ENCODE data around the gene TLE7.

TLE7 gene

DNA sequence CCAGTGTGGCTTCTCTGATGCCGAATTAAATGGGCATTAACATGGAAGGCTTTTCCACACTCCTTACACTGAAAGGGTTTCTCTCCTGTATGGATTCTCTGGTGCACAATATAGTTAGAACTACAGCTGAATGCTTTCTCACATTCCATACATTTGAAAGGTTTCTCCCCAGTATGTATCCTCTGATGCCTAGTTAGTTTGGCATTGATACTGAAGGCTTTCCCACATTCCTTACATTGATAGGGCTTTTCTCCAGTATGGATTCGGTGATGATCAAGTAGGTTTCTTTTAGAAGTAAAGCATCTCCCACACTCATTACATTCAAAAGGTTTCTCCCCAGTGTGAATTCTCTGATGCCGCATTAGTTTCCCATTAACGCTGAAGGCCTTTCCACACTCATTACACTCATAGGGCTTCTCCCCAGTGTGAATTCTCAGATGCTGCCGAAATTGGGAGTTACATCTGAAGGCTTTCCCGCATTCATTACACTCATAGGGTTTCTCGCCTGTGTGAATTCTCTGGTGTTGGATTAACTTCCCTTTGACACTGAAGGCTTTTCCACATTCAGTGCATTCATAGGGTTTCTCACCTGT is 6.5 kb upstream of the TLE7 start:
- DNase-seq (ENCODE audit: low read depth in 2 of 2): no peak

DNA sequence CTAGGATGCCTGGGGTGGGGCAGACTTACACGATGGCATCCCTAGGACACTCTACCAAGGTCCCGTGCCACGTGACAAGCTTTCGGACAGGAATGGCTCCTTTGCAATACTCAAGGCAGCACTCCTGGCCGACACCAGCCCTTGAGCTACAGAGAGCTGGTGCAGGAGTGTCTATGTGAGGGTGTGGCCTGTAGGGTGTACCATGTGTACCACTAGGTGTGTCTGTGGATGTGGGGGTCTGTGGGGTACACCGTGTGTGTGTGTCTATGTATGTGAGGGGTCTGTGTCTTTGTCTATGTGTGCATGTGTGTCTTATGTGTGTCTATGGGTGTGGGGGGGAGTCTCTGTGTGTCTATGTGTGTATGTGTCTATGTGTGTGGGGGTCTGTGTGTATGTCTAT is 1.9 kb upstream of the TLE7 start:
- DNase-seq (ENCODE audit: low read depth in 2 of 2): no peak

DNA sequence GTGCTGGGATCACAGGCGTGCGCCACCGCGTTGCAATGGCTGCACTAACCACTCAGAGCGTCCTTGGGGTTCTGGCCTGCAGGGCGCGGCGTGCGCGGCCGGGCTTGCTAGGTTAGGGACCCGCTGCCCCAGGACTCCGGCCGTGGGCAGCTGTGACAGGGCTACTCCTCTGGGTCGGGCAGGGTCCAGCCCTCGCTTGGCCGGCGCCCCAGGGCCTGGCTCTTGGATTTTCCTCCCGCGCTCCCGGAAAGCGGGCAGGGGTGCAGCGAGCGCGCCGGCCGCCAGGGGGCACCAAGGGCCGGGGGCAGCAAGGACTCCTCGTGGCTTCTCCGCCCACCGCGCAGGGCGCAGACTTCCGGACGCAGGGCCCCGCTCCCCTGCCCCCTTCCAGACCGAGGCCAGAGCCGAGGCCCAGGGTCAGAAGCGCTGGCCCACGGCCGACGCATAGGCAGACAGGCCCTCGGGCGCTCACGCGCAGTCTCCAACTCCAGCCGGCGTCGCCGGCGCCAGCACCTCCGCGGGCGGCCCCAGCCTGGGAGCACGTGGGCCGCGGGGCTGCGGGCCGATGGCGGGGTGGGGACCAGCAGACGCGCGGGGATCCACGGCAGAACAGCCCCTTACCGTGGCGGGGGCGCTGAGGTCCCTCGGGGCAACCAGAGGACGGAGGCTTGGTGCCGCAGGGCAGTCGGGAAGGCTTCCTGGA is 355 bp downstream of the TLE7 start:
- peak; percentile 11 to 27 for DNase-seq (ENCODE audit: low read depth in 2 of 2)

DNA sequence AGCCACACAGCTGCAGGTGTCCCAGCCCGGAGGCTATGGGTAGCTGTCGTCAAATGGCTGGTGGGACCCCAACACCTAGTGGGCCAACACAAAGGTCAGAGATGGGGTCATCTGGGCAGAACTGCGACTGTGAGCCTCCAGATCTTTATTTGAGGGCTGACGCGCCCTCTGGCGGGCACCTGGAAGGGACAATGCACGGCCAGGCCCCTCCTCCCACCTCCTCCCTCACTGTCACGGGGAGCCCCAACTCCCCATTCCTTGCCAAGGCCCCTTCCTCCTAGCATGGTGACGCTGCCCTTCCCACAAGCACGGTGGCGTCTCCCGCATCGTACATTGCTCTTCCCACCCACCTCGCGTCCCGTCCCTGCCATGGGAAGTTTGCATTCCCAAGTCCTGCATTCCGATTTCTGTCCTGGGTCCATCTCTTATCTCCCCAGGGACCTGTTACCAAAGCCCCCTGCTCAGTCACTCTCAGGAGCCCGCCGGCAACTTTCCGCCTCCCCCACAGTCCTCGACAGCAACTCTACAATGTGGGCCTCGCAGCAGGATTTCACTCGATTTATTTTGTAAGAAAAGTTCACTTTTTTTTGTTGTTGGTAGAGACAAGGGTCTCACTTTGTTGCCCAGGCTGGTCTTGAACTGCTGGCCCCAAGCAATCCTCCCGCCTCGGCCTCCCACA is 1.0 kb downstream of the TLE7 start:
- no peak for DNase-seq (ENCODE audit: low read depth in 2 of 2)

DNA sequence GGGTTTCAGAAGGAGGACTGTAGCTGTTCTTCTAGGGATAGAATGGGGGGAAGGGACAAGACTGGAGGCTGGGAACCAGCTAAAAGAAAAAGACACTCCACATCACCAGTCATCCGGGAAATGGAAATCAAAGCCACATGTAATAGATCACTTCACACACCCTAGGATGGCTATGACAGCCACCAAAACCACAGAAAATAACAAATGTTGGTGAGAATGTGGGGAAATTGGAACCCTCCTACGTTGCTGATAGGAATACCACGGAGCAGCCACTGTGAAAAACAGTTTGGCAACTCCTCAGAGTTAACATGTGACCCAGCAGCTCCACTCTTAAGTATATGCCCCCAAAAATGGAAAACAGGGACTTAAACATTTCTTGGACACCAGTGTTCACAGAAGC is 2.3 kb downstream of the TLE7 start:
- DNase-seq (ENCODE audit: low read depth in 2 of 2): no peak

DNA sequence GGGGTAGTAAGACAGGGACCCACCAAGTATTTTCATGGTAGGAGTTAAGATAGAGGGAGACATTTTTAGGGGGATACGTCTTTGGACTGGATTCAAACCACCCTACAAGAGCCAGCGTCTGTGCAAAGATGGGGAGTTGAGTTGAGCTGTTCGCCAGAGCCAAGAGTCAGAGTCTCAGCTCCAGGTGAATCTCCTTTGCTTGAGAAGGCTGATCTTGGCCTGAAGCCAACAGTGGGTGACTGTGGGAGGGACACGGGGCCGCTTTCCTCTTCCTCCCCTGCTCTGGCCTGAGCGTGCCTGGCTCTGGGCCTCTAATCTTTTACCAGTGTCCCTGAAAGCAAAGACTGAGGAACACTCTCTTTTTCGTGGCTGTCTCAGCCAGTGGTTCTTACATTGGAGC is 5.4 kb downstream of the TLE7 start:
- DNase-seq (ENCODE audit: low read depth in 2 of 2): no peak

DNA sequence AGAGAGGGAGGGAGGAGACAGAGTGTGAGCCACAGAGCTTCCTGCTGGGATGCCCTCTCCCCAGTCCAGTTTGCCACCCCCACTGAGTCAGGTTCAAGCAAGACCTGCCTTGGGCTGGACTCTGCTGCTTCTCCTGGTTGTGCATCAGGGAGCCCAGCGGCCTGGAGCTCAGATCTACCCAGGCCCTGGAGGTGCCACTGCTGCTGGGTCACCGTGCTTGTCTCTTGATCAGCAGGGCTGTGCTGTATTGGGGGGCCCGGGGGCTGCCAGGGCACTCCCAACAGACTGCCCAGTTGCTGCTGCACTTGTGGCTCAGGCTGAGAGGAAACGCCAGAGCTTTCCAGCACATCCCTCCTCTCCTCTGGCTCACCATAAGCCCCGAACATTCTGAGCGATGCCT is 8.9 kb downstream of the TLE7 start:
- no peak for DNase-seq (ENCODE audit: low read depth in 2 of 2)

DNA sequence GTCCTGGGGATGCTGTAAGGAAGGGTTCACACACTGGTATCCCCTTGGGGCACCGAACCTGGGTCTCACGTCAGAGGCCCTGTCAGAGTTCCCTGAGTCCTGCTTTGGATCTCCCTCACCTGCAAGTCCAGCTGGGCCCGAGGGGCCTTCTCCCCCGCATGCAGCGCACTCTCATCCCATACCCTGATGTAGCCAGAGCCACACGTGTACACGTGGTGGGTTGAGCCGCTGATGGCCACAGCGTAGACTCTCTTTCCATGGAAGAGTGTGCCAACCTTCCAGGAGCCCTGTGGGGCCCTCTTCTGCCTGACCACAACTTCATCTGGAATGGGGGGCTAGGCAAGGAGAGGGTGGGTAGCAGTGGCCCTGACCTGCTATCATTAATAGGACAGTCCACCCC is 9.9 kb downstream of the TLE7 start:
- DNase-seq (ENCODE audit: low read depth in 2 of 2): no peak

DNA sequence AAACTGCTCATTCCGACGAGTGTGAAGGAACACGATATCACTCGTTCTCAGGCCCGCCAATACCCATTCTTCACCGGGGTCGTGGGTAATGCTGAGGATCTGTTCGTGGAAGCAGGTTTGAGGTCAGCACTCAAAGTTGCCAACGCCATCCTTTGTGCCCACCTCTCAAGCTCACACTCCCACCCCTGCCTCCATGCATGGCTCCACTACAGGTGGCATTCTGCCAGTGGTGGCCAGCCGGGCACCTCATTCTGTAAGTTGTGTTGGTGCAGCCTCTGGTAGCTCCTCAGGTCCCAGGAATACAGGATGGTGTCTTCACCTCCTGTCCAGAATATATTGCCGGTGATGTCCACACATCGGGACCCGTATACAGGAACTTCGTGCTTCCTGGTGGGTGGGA is 10.7 kb downstream of the TLE7 start:
- DNase-seq (ENCODE audit: low read depth in 2 of 2): no peak

DNA sequence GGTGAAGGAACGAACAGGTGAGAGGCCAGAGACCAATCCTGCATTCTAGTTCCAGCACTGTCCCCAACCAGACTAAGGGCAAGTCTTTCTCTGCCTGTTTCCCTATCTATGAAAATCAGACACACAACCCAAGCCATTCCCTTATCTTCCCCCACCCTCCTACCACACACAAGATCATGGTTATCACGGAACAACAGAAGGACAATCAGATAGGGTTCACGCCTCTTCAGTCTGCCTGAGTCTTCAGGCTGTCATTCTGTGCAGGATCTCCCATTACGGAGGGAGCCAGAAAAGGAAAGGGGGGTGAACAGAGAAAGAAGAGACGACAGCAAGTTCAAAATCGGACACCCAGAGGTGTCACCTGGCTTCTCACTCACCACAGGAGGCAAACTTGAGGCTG is 11.1 kb downstream of the TLE7 start:
- no peak for DNase-seq (ENCODE audit: low read depth in 2 of 2)

DNA sequence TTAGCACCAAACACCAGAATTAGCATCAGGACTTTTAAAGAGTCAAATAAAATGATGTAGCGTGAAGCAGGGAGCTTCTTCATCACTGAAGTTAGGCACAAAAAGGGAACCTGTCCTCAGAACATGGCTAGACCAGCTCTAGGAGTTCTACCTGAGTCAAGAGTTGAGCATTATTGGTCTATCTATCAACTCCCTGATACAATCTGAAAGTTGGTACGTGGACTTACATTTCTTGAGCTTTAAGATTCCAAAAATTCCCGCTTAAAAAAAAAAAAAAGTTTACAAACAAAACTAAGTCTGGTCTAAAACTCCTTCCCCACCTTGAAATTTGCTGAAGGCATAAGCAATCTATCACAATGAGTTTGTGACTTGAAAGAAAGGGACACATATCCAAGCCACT is 12.3 kb downstream of the TLE7 start:
- no peak for DNase-seq (ENCODE audit: low read depth in 2 of 2)

DNA sequence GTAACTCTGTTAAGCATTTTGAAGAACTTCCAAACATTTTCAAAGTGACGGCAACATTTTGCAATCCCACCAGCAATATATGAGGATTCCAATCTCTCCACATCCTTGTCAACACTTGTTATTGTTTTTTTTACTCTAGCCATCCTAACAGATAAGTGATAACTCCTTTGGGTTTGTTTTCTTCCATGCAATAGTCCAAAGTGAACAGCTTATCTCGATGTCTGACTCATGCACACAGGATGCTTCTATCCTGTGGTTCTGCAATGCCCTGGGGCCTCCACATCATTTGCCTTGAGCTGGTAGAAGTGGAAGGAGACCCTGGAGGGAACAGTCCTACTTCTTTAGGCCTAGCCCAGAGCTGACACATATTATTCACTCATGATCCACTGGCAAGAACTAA is 13.0 kb downstream of the TLE7 start:
- DNase-seq (ENCODE audit: low read depth in 2 of 2): no peak

DNA sequence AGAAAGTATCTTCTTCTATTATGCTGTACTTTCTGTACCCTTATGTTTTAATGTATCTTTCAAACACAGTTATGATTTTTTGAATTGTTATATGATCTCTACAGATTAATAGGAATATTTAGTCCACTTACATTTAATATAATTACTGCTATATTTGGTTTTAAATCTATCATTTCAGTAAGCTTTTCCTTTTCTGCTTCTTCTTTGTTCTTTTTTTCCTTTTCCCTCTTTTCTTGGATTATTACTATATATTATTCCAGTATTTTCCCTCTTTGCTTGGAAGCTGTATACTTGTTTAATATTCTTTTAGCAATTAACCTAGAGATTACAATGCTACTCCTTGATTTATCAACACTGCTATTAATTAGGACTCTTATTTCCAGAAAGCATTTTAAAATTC is 13.5 kb downstream of the TLE7 start:
- DNase-seq (ENCODE audit: low read depth in 2 of 2): no peak

DNA sequence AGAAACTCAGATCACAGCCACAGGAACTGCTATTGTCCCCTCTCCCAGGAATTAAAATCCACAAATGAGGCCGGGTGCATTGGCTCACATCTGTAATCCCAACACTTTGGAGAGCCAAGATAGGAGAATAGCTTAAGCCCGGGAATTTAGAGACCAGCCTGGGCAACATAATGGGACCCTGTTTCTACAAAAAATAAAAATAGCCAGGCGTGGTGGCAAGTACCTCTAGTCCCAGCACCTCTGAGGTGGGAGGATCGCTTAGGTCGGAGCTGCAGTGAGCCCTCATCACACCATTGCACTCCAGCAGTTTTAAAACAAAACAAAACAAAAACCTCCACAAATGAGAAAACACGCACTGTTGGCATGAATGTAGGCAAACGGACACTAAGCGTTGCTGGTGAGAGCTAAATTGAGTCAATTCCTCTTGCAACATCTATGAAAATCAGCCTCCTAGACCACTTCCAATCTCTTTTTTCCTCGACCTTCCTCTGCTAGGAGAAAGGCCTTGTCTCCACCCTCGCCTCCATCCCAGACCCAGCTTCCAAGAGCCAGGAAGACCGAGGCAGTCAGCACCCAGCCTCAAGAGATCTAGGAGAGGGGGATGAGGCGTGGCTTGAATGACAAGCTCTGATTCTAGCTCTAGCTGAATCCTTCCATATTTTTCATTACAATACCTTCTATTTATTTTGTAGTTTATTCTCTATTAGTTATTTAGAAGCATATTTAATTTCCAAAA is 14.8 kb downstream of the TLE7 start:
- no peak for DNase-seq (ENCODE audit: low read depth in 2 of 2)

DNA sequence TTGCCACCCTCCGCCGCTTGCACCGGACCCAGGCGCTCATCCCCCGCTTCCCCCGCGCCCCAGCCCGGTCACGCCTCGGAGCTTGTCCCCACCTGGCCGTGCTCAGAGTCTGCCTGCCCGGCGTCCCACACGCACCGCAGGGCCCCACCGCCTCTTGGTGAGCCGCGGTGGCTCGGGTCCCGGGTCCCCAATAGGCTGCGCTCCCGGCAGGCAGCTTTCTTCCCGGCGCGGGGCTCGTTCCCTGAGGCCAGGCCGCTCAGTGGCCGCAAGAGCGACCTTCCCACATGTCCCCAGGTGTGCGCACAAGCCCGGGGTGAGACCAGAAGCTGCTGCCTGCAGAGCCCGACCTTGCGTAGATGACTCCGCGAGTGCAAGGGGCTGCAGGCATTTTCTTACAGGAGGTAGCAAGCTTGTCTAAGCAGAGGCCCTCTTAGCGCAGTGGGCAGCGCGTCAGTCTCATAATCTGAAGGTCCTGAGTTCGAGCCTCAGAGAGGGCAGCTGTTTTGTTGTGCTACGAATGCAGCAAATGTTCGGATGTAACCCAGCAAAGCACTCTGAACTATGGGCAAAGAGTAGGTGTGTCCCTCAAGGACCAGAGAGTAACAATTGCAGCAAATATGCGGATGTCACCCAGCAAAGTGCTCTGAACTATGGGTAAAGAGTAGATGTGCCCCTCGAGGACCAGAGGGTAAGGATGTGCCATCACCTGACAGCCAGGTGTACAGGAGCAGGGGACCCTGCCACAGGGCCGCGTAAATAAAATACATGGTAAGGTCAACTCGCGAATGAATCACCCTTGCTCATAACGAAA is 15.6 kb downstream of the TLE7 start:
- peak; percentile 17 to 29 for DNase-seq (ENCODE audit: low read depth in 2 of 2)

DNA sequence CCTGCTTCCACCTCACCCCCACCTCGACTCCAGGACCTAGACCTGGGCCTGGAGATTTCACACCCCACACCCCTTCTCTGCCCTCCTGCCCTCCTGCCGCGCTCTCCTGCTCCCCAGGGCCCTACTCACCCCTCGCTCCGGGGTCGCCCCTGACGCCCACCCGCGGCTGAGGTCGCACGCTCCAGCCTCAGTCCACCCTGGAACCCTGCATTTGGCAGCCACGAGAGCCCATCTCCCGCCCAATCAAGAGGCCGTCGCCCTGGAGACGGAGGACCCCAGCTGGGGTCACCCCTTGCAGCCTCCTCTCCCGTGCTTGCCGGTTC is 16.1 kb downstream of the TLE7 start:
- no peak for DNase-seq (ENCODE audit: low read depth in 2 of 2)

DNA sequence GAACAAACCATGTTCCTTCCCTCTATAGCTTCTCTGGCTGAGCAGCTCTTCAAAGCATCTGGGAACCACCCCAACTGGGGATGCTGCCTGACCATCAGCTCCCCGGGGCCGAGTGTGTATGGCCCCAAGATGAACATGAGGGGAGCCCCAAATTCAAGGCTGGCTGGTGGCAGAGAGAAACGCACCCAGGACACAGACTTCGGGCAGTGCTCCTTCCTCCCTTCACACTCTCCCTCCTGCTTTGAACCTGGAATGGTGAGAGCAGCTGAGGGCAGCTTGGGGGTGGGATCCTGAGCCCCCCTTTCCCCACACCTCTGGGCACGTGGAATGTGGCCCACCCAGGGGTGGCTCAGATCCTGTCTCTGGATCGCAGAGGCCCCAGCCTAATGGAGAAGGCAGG is 17.2 kb downstream of the TLE7 start:
- DNase-seq (ENCODE audit: low read depth in 2 of 2): no peak

DNA sequence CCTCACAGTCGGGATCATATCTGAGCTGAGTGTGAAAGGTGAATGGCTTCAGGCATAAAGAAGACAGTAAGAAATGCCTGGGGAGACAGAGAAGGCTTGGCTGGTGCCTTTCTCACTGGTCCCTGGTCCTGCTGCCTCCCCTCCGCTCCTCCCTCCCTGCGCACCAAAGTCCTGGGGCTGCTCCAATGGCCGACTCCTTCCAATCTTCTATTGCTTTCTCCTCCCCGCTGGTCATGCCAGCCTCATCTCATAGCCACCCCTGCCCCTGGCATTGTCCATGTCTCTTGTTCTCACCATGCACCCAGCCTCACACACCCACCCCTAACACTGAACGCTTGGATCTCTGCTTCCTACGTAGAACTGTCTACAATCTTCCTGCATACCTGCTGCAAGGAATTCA is 18.0 kb downstream of the TLE7 start:
- DNase-seq (ENCODE audit: low read depth in 2 of 2): no peak

DNA sequence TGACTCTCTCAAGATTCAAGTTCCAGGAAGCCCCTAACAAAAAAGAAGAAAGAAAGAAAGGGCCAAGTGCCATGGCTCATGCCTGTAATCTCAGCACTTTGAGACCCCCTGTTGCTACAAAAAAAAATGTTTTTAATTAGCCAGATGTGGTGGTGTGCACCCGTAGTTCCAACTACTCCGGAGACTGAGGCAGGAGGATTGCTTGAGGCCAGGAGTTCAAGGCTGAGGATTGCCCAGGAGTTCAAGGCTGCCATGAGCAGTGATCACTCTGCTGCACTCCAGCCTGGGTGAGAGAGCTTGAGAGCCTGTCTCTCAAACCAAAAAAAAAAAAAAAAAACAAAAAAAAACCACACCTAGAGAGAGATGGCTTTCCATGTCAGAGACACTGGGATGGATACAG is 18.8 kb downstream of the TLE7 start:
- DNase-seq (ENCODE audit: low read depth in 2 of 2): no peak

DNA sequence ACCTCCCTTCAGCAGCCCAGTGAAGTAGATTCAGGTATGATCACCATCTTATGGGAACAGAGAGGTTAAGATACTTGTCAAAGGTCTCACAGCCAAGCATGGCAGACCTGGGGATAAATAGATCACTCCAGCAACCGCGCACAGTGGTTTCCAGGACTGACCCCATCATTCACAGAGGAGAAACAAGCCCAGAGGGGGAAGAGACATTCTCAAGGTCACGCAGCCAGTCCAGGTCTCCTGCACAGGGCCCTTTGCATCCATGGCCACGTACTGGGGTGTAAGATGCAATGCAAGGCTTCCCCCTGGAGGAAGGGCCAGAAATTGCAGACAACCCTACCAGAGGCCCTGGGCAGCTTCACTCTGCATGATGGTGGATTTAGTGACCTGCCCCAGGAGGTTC is 19.9 kb downstream of the TLE7 start:
- DNase-seq (ENCODE audit: low read depth in 2 of 2): peak in 1 of 2 donors; percentile 20

DNA sequence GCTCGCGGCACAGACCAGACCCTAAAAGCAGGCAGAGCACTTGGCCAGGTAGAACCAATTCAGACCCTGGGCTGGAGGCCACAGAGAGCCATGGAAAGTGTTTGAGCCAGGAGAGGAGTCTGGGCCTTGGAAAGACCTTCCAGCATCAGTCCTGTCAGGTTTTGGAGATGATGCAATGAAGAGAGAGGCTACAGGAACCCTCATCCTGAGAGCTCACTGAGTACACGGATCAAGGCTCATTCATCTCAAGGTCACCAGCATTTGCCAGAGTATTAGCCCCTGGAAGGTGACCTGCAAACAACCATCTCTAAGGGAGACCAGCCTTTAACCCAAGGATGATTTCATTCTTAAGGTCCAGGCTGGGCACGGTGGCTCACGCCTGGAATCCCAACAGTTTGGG is 27.8 kb downstream of the TLE7 start:
- DNase-seq (ENCODE audit: low read depth in 2 of 2): no peak

DNA sequence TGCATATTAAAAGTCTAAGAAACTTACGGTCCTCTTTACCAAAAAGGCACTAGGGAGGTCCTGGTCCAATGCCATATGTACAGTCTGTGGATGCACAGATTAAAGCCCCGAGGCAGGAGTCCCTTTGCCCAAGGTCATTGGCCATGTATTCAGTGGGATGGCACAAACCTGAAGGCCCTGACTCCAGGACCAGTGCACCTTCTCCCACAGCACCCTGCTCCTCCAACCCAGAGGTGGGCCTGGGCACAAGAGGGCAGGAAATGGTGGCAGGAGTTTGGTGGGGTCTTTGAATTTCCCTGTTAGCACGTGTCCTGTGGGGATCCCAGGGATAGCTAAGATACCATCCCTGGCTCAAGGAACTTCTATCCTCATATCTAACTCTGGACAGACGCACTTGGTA is 28.5 kb downstream of the TLE7 start:
- no peak for DNase-seq (ENCODE audit: low read depth in 2 of 2)
